Hypothalamus (tissue), 51 donors: ENCODE results near the gene SLC28A1.
"Not testable (repeated sequence)": the region's sequence is repeated elsewhere in the genome, so short reads cannot be mapped to it uniquely, and the experiment has no call there.

Source experiments
- DNase-seq, 51 donors: peaks; one replicate each; lab custom pipeline; 2025; lab: John Stamatoyannopoulos, UW

Gene SLC28A1

DNA sequence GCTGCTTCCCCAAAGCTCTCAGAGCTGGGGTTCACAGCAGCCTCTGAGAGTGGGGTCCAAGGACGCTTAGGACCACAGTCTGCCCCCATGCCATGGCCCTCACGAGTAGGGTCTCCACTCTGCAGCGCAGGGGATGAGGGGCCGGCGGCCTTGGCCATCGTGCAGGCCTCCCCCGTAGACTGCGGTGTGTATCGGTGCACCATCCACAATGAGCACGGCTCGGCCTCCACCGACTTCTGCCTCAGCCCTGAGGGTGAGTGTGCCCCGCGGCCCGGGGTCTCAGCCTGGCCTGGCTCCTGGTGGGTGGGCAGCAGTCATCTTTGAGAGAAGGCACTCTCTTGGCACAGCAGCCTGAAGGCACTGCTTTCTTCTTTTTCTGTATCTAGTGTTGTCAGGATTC is 24.8 kb upstream of the SLC28A1 start:
- DNase-seq: no peak

DNA sequence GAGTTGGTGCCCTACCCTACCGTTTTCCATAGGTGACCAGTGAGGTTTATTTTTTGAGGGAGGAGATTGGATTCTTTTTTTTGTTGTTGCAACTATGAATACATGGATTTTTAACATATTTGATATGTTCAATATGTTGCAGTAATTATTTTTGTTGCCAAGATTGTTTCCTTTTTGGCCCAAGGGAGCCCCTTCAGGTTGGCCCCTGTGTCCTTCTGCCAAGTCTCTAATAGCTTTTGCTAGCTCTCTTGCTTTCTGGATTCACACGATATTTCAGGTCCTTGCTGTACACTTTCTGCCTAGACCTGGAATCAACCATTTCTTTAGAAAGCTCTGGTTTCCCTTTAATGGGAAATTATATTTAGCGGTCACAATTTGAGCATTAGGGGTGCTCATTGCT is 22.7 kb upstream of the SLC28A1 start:
- no peak for DNase-seq

DNA sequence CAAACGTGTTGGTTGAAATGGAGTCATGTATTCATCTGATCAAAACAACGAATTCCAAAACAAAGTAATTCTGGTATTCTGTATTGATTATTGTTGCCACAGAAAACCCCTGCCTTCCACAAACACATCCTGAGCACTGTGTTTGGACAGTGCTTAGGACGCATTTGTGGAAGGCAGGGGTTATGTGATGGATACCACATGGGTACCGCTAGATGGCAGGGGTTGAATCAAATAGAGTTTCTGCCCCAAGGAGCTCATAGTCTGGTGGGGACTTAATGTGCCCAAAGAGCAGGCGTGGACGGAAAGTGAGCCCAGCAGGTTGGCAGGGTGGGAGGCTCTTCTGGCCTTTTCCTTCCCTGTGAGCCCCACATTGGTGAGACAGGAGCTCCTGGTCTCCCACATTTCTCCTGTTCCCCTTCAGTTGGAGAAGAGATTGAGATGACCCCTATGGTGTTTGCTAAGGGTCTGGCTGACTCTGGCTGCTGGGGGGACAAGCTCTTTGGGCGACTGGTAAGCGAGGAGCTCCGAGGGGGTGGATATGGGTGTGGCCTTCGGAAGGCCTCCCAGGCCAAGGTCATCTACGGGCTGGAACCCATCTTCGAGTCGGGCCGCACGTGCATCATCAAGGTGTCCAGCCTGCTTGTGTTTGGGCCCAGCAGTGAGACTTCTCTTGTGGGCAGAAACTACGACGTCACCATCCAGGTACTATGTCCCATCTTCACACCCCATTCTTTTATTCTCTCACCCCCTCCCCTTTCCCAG is 22.1 kb upstream of the SLC28A1 start:
- DNase-seq: no peak

DNA sequence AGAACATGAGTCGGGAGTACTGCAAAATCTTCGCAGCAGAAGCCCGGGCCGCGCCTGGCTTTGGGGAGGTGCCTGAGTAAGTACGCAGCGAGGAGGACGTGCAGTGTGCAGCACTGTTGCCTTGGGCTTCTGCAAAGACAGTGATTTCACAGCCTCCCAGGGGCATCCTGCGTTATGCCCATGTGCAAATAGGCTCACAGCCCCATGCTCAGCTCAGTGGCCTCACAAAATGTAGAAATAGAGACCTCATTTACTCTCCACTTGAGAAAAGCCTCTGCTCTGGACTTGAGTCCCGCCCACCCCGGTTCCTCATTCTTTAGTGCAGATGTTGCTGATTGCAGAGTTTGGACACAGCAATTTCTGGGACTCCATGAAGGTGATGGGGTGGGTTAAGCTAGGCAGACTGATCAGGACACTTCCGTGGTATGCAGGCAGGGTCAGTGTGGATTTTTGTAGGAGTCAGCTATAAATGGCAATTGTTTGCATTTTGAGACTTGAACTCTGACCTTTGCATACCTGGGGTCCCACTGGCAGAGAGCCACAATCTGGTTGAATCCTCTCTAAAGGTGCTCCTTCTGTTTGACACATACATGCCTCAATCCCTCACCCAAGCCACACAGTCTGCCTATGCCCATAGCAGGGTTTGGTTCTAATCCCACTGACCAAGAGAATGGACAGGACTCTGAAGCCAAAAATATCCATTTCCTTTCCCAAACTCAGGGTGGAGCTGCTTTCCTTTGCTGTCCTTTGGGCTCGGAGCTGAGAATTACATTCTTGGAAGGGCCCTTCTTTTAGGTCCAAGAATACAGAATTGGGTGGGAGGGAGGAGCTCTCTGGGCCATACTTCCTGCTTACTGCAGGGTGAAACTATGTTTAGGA is 20.7 kb upstream of the SLC28A1 start:
- no peak for DNase-seq

DNA sequence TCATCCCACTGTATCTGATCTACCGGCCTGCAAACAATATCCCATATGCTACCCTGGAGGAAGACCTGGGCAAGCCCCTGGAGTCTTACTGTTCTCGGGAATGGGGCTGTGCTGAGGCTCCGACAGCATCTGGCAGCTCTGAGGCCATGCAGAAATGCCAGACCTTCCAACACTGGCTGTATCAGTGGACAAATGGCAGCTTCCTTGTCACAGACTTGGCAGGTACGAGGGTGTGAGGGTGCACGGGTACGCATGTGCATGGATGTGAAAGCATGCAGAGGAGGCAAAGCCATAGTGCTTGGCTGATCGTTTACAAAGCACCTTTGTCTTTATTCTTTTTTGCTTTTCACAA is 20.0 kb upstream of the SLC28A1 start:
- DNase-seq: no peak

DNA sequence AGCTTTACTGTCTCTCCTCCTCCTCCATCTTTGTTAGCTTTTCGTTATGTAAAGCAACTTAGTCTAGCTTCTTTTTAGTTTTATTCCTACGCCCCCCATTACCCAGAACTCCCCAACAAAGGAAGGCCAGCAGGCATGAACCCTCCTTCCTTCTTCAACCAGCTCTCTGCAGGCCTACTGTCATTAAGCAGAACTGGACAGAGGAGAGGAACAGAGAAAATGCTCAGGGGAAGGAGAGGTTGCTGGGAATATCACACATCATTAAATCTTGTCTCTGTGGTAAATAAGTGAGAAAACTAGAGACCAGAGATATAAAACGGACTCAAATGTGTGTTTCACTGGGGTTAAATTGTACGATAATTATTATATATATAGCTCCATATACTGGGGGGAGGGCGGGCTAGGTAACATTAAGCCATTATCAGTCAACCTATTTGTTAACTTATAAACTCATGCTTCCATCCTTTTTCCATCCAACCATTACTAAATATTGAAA is 19.3 kb upstream of the SLC28A1 start:
- DNase-seq: no peak

DNA sequence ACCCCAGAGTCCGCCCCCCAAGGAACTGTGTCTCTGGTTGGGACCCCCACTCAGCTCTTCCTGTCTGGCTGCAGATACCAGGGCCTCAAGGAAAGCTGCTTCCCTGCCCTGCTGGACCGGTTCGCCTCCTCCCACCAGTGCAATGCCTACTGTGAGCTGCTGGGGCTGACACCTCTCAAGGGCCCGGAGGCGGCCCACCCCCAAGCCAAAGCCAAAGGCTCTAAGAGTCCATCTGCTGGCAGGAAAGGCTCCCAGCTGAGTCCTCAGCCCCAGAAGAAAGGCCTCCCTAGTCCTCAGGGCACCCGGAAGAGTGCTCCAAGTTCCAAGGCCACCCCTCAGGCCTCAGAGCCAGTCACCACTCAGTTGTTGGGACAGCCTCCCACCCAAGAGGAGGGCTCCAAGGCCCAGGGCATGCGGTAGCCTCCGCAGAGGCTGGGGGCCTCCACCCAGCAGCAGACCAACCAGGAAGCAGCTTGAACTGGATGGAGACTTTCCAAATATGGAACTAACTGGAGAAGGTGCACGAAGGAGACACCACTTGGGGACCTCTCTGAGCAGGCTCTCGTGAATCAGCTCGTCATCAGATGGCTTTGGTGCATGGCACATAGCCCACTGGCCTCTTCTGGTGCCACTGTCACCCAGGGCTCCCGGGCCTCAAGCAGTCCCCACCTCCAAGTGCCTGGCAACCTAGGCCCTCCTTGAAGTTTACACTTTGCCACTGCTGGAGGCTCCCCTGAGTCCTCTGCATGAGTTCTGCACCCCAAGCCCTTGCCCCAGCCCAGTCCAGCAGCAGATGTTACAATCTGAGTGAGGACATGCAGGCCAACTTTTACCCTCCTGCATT is 16.2 kb upstream of the SLC28A1 start:
- DNase-seq: no peak

DNA sequence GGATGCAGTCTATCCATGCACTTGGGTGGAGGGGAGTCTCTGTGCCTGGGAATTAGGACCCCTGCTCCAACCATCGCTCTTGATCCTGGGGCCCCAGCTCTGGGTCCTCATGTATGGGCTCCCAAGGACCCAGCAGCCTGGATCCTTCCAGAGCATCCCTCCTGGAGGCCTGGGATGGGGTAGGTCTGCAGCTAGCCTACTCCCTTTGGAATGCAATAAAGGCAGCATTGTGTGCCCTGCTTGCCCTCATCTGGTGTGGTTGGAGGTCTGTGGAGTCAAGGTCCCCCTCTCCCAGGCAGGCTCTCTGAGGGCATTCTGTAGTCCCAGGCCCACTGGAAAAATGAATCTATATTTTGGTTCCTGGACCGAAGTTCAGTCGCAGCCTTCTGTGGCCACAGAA is 15.0 kb upstream of the SLC28A1 start:
- no peak for DNase-seq

DNA sequence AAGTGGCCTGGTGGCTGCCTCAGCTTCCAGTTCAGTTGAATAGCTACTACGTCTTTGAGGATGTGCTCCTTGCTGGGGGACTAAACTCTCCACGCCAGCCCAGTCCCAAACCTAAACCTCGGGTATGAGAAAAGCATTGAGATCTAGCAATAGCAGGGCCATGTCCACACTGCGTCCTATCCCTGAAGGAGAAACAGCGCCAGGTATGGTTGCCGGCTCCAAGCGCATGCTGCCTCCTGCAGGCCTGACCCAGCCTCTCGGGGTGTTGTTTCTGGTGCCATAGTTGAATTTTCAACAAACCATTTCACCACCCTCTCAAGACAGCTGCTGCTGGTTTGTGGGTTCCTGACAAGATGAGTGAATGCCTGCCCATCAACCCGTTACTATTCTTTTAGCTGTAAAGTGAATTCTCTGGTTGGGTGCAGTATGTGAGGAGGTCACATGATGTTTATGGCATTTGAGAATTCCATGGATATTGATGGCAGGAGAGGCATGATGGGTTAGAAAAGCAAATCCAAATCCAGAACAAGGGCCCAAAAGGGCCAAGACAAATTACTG is 13.0 kb upstream of the SLC28A1 start:
- no peak for DNase-seq

DNA sequence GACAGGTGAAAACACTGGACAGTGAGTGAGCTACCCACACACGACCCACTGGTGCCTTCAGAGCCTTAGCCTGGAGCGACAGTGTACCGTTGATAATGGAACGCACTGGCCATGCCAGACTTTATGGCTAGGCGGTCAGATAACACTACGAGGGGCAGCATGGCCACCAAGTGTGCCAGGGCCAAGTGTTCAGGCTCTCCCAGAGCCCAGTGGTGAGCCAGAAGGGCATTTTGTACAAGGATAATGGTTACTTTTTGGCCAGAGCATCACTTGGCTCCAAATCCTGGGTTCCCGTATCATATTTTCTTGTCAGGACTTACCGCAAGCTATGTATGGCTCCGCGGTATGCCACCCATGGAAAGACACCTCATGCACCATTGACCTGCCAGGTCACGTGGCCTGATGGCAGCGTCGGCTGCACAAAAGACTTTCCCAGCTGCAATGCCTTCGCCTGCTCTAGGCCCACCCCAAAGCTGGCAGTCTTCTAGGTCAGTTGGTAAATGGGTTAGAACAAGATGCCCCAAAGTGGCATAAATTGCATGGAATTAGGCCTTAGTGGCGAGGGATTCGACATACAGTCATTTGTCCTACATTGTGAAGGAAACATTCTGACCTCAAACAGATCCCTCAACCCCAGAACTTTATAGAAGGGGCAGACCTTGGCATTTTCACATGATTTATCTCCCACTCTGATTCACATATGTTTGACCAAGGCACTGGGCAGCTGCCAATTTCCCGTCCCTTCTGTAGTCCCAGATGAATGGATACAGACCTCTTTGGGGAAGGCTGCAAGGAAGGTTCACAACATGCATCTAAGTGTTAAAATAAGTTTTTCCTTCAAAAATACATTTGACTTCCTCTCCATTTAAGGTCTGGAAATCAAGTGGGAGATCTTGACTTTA is 12.2 kb upstream of the SLC28A1 start:
- no peak for DNase-seq

DNA sequence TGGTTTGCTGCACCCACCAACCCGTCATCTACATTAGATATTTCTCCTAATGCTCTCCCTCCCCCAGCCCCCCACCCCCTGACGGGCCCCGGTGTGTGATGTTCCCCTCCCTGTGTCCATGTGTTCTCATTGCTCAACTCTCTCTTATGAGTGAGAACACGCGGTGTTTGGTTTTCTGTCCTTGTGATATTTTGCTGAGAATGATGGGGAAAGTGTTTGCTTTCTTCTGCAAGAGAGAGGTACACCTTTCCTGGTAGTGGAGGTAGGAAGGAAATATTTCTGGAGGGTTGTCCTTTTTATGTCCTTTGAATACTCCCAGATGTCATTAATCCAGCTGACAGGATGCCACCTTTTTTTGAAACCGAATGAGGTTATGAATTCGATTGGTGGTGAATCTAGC is 10.5 kb upstream of the SLC28A1 start:
- DNase-seq: no peak

DNA sequence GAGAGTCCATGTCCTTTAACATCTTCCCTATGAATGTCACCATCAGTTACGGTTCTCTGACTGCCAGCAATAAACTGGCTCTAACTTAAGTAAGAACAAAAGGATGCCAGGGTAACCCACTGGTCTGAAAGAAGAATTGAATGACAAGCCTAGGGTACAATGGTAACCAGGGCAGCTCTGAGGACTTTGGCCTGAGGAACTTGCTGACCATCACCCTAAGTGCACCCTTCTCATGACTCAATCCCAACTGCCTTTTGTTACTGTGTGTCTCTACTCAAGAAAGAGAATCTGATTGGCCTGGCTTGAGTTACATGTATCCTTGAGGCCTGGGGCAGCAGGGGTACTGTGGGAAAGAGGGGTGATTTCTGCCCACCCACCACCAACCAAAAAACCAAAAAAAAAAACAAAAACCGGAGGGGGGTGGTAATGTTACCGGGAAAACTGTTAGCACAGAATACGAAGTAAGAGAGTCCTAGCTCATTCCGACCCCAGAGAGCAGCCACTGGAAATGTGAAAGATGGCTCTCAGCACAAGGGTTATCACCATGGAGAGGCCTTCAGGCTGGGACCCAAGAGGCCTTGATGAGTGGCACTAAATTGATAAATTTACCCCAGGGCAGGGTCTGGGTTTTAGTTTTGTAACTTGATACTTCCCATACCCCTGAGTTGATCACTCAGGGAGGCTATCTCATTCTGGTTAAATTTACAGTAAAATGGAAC is 9.3 kb upstream of the SLC28A1 start:
- DNase-seq: peak in 18 of 51 donors; percentile 5 to 59 (median 35)

DNA sequence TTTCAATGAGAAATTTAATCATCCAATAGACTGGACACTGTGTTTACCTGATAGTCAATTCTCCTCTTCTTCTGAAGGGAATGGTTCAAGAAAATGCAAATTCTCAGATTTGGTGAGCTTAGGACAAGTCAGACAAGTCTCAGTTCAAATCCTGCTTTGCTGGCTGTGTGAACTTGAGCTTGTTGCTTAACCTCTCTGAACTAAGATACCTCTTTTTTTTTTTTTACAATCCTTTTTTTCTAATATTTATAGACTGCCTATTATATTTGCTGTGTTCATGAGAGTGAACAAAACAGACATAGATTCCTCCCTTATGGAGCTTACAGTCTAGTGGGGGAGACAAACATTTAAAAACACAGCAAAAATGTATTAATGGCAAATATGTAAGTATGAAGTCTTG is 8.2 kb upstream of the SLC28A1 start:
- DNase-seq: no peak

DNA sequence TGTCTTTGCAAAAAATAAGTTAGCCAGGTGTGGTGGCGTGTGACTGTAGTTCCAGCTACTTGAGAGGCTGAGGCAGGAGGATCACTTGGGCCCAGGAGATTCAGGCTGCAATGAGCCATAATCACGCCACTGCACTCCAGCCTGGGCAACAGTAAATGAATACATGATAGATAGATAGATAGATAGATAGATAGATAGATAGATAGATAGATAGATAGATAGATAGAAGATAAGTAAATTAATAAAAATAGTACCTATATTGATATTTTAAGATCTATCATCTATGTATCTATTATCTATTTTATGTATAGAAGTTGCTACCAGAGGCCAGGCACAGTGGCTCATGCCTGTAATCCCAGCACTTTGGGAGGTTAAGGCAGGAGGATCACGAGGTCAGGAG is 6.8 kb upstream of the SLC28A1 start:
- DNase-seq: not testable (repeated sequence)

DNA sequence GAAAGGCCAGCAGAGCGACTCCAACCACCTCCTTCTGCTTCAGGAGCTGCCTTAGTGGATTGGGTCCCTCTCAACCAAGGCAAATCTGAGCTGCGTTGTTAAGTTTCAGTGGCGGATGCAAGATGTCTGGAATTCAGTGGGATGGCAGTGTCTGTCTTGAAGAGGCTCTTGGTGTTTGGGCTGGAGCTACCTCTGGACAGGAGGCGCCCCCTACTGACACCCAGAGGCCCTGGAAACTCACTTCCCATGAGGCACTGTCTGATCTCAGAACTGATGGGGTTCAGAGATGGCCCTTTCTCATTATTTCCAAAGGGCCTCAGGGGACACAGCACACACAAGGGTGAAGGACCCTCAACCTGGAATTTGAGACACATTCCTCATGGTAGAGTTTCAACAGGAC is 6.0 kb upstream of the SLC28A1 start:
- DNase-seq: peak in 36 of 51 donors; percentile 2 to 66 (median 31)

DNA sequence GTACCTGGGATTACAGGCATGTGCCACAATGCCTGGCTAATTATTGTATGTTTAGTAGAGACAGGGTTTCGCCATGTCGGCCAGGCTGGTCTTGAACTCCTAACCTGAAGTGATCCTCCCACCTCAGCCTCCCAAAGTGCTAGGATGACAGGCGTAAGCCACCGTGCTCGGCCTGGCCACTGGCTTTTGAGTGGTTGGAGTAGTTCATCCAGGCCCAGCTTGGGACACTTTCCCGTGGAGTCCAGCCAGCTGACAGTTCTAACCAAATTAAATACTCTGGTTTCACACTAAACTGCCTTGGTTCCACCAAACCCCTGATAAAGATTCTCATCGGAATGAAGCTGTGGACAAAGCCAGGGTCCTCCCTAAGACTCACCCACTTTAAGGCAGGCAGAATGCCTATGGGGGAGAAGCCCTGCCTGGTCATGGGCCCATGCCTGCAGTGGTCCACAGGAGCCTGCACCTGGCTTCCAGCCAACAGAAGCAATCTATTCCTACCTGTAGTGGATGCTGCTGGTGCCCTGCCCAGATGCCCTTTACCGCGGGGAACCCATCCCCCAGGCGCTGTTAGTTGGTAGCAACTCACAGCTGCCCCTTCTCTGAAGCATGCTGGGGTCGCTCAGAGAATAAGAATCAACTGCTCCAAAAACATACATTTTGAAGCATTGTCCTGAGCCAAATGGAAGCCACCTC is 5.2 kb upstream of the SLC28A1 start:
- no peak for DNase-seq

DNA sequence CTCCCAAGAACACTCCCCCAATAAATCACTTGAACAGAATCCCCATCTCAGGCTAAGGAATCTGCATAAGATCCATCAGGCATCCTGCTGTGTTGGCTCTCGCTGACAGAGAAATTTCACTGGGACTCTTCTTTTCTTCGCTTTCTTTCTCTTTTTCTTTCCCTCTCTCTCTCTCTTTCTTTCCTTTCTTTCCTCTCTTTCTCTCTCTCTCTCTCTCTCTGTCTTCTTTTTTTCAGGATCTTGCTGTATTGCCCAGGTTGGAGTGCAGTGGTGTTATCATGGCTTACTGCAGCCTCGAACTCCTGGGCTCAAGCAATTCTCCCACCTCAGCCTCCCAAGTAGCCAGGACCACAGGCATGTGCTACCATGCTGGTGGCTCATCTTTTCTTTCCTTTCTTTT is 4.5 kb upstream of the SLC28A1 start:
- DNase-seq: no peak

DNA sequence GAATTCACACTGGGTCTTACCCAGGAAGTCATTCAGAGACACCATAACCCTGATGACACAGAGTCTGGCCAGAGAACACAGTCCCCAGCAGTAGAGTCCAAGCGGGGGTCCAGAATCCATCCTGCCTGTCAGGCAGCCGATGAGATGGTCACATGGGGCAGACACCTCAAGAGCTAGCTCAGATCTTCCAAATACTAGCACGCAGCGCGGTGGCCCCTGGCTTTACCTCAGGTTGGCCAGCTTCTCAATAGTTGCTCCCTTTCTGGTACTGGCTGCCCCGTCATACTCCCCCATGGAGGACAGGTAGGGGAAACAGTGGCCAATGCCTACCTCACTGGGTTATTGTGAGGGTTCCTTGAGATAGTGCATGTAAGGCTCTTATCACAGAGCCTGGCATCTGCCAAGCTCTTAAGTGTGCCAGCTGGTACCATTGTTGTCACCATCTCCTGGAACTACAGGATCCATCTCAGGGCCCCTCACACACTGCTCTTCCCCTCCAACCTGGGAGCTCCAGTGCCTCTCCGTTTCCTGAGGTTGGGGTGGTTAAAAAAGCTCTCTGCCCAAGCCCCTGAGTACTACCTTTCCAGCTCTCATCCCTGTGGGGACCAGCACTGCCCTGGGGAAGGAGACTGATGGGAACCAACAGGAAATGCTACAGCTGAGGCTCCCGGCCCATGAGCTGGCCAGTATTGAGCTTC is 3.5 kb upstream of the SLC28A1 start:
- DNase-seq: no peak
